Activated CD4-positive, CD25-positive, alpha-beta regulatory T cell treated with anti-CD3 and anti-CD28 coated beads, Interleukin-2, amount 50 U/mL, for 24 hours (primary cell): ENCODE results near the gene CAPZA1.
"Not testable (repeated sequence)": the region's sequence is repeated elsewhere in the genome, so short reads cannot be mapped to it uniquely, and the experiment has no call there.

ENCODE experiments used
- ATAC-seq, 2 donors: fragments of 150-1000 bp; cut with Tn5 transposase; one replicate each; pipeline ENCODE4 v1.10.0; 2021; ENCODE audit warnings: mild to moderate bottlenecking in 1 of 2, moderate library complexity in 1 of 2

The CAPZA1 gene

DNA sequence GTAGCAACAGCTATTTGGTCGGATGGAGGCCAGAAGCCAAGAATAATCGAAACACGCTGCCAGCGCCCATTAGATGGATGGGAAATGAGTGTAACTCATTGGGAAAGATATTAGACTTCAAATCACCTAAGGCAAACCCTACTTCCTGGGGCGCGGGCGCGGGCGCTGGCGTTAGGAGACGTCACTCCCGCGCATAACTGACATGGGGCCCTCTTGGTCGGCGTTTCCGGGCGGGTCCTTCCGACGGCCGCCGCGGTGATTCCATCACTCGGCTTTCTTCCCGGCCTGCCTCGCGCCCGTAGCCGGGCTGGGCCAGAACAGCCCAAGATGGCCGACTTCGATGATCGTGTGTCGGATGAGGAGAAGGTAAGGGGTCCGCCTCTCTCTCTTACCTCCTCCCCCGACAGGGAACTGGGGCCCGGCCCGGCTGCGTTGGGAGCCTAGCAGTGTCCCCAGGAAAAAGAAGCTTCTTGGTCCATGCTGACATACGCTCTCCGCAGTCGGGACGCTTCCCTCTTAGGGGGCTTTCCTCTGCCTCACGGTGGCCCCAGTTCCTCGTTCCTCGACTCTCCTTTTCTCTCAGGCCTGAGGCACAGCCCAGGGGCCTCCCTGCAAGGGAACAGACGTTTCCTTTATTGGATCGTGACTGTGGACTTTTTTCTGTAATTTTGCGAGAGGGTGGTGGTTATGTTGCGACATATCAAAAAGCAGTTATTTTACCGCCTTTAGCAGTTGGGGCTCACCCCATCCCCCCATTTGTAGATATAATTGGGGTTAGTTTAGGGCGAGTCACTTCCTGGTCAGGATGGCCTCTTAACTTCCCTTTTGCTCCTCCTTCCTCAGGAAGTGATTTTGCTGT is at the start of gene CAPZA1:
TSS of gene CAPZA1 (plus strand) at position 315 of the 859 bp plus-strand sequence. CDS start at position 328, 13 bp downstream.
- ATAC-seq: peak; percentile 86 to 89

DNA sequence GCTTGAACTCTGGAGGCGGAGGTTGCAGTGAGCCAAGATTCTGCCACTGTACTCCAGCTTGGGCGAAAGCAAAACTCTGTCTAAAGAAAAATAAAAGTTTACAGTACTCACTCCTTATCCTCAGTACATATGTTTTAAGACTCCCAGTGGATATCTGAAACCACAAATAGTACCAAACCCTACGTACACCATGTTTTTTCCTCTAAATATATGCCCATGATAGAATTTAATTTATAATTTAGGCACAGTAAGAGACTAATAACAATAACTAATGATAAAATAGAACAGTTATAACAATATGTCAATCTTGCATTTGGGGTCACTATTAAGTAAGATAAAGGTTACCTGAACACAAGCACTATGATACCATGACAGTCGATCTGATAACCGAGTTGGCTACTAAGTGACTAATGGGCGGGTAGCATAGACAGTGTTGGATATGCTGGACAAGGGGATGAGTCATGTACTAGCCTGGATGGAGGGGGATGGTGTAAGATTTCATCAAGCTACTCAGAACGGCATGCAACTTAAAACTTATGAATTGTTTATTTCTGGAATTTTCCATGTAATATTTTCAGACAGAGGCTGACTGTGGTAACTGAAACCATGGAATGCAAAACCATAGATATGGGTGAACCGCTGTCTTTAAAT is 44.4 kb upstream of the CAPZA1 start:
- ATAC-seq: no peak

- no peak for ATAC-seq
Measured at GRCh38 chr1:112576240-112576639, 43.4 kb upstream of the CAPZA1 start.

DNA sequence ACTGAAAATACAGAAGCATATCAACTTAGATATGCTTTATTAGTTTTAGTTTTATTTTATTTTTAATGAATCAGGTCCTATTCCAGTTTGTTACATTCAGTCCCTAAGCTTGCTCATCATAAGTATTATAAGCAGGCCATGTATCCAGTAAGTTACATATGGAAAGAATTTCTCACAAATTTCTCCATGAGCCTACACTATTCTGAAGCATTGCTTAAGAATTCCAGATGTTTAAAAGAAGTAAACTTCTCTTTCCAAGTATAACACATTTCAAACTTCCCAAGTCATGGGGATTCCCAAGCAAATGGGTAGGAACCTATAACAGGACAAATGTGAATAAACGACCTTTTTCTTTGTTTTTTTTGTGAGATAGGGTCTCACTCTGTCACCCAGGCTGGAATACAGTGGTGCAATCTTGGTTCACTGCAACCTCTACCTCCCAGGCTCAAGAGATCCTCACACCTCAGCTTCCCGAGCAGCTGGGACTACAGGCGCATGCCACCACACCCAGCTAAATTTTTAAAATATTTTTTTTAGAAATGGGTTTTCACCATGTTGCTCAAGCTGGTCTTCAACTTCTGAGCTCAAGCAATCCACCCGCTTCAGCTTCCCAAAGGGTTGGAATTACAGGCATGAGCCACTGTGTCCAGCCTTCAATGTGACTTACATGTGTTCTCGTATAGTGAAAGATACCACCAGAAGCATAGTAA is 39.7 kb upstream of the CAPZA1 start:
- no peak for ATAC-seq

DNA sequence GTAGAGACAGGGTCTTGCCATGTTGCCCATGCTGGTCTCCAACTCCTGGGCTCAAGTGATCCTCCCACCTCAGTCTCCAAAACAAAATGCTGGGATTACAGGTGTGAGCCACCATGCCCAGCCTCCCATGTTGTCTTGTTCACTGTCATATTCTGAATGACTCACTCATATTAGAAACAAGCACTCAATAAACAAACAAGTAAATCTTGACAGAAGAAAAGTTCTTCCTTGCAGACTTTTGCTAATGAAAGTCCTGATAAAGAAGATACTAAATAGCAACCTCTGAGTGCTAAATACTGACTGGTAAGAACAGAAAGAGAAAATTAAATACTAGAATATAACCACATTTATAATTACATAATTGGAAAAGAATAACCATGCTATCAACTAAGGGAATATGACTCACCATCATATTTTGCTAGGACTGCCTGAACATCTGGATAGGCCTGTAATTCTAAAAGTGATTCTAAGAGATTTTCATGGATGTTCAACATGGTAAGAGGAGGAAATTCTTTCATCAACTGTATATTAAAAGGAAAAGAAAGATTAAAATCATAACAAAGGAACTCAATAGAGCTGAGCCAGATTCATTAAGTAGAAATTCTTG is 37.9 kb upstream of the CAPZA1 start:
- no peak for ATAC-seq

DNA sequence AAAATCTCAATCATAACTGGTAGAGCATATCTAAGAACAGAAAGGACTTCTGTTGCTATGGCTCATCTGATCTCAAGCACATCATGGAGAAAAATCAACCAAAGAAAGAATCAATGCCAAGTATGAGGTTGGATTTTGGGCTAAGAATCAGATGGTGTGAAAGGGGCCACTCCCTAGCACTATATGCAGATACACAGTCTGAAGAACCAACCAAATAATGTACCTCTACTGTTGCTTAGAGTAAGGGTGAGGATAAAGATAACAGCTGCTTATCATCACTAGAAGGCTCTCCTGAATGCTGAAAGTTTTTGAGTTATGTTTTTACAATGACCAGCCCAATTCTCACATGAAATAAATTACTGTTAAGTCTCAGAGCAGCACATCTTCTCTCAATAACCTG is 36.3 kb upstream of the CAPZA1 start:
- ATAC-seq: no peak

DNA sequence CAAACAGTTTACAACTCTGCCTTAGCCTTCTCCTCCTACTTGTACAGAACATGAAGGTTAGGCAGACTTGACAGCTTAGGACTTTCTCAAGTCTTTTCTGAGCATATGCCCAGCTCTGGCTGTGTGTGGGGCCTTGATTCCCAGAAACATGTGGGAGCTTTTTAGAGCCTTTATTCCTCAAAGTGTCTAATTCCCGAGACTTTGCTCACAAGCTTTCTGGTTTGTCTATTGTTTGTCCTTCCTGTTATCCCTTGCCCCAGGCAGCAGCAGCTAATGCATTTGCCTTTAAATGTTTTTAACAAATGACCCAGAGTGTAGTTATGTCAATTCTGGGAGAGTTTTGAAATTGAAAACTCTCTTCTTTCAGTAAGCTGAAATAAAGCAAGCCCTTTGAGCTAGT is 29.9 kb upstream of the CAPZA1 start:
- no peak for ATAC-seq

- ATAC-seq: no peak
Measured at GRCh38 chr1:112594208-112594876, 25.3 kb upstream of the CAPZA1 start.

GRCh38 chr1:112599477-112599876 is 20.2 kb upstream of the CAPZA1 start:
- no peak for ATAC-seq

DNA sequence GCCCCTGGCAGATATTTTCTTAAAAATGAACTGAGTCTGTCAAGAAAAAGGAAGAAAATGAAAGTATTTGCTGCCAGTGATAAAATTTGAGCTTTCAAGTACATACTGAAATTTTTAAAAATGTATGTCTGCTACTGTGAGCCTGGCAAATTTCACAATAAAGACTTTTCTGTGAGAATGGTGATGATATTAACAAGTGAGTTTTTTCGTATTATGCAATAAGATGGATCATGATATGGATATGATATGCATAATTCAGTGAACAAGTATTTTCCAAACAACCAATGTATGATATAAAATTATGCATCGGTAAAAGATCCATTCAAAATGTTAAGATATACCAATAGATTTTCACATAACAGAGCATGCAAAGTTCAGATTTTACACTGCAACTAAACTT is 16.6 kb upstream of the CAPZA1 start:
- ATAC-seq: no peak

DNA sequence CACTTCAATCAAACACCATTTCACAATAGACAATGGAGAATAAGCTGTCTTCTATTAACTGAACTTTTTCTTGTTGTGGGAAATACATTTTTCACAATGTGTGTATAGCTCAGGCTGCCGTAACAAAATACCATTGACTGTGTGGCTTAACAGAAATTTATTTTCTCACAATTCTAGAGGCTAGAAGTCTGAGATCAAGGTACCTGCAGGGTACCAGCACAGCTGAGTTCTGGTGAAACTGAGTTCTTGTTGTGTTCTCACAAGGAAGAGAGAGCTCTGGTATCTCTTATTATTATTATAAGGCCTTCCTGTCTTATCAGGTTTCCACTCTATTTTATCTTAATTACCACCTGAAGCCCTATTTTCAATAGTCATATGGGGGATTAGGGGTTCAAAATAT is 16.1 kb upstream of the CAPZA1 start:
- no peak for ATAC-seq

DNA sequence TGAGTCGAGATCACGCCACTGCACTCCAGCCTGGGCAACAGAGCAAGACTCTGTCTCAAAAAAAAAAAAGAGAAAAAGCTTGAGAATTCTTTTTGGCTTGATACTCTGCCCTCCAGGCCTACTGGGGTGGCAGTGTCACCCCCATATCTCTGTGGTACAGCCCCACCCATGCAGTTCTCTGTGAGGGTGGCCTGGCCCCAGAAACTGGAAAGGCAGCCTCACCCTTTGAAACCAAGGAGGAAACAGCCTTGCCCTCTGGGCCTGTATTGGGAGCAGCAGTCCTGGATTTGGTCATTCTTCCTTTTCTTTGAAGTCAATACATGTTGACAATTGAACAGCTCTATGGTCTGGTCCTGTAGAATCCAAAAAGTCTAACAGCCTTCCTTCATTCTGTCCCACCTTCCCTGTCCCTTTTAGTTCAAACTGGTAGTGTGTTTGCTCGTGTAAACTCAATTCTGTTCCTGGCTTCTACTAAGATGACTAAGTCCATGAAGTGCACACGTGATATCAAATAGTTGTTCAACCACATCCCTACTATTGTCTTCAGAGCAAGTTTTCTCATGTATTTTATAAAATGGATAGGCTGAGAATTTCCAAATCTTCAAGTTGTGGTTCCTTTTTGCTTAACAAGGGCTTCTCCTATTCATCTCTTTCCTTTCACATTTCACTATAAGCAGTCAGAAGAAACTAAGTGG is 13.9 kb upstream of the CAPZA1 start:
- peak in 1 of 2 donors; percentile 17 for ATAC-seq

DNA sequence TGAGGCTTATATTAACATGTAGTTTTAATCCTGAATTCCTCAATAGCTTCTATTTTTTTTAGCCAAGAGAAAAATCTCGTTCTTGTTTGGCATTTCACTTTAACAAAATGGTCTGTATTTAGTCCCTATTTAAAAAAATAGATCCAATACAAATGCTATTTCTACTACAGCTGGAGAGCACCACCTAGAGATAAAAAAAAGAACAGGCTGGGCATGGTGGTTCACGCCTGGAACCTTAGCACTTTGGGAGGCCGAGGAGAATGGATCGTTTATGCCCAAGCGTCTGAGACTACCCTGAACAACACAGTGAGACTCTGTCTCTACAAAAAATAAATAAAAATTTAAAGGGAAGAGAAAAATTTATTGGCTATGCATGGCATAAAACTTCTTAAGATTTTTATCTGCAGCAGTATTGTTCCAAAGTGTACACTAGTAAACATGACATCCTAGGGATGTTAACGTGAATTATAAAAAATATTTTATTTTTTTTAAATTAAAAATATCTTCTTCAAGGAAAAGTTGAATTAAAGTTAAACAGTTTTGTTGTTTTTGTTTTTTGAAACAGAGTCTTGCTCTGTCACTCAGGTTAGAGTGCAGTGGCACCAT is 5.1 kb upstream of the CAPZA1 start:
- no peak for ATAC-seq

- peak; percentile 25 to 27 for ATAC-seq
Measured at GRCh38 chr1:112618114-112618720, 1.4 kb upstream of the CAPZA1 start.

GRCh38 chr1:112618721-112619517 is 713 bp upstream of the CAPZA1 start, which contains the start of gene ST7L:
Gene ST7L (minus strand): TSS chr1:112619141. CDS start chr1:112619113, 28 bp downstream.
- peak; percentile 24 to 29 for ATAC-seq

GRCh38 chr1:112620377-112620695 is 704 bp downstream of the CAPZA1 start:
- ATAC-seq: no peak

GRCh38 chr1:112624493-112624892 is 4.9 kb downstream of the CAPZA1 start:
- not testable (repeated sequence) for ATAC-seq

- ATAC-seq: no peak
Measured at GRCh38 chr1:112625696-112626095, 6.1 kb downstream of the CAPZA1 start.

- ATAC-seq: no peak
Measured at GRCh38 chr1:112626193-112626592, 6.6 kb downstream of the CAPZA1 start.

DNA sequence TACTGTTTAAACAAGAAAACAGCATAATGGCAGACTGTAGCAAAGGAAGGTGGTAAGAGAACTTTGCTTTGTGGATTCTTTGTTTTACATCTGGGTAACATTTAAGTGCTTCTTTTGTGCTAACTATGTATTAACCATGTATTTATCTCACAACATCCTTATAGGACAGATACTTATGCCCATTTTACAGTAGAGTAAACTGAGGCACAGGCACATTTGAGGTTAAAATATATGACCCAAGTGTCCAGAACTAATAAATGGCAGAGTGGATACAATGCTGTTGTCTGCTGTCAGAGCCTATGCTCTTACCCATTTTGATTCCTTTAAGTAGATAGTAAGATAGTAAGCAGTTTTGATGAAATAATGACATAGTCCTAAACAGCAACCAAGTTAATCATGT is 7.3 kb downstream of the CAPZA1 start:
- ATAC-seq: no peak
